ENCODE data around the gene HEXD.
"Not testable (repeated sequence)": the region's sequence is repeated elsewhere in the genome, so short reads cannot be mapped to it uniquely, and the experiment has no call there.

HEXD gene

GRCh38 chr17:82450357-82451106, 32.4 kb downstream of the HEXD start, which contains the start of gene CYBC1:
CYBC1 (minus strand) TSS chr17:82450752; CDS start chr17:82449254, 1,498 bp downstream.
- Histone ChIP-seq H3K4me2 (ENCODE audit: low read length) (peak within 1 kb of the TSS; percentile 99), H3K27me3 (ENCODE audit: control insufficient read depth, low read length) (no peaks in the 10 kb centered on the region), H3K4me1 (ENCODE audit: control insufficient read depth, low read length) (peaks cover 27% of the 10 kb centered on the region), H3K9me3 (ENCODE audit: control insufficient read depth, insufficient read depth, low read length) (no peaks in the 10 kb centered on the region), H3F3A (ENCODE audit: control insufficient read depth, insufficient read depth) (peaks cover 16% of the 10 kb centered on the region), H3K9me2 (replicated peaks; ENCODE audit: control insufficient read depth, low read length) (no peaks in the 10 kb centered on the region), H3K4me3 (ENCODE audit: low read length) (peak within 1 kb of the TSS; percentile 96), H3K79me2 (ENCODE audit: control insufficient read depth, low read length) (peaks cover 40% of the 10 kb centered on the region), H3K36me3 (ENCODE audit: control insufficient read depth, low read length) (peaks cover 37% of the 10 kb centered on the region), H4K20me1 (ENCODE audit: control insufficient read depth, insufficient read depth, low read depth, low read length) (no peaks in the 10 kb centered on the region; the same call in 1 of the 2 replicates), H3K27ac (ENCODE audit: low read depth, low read length) (peak within 1 kb of the TSS; percentile 99)
- TF ChIP-seq CTCF (IDR thresholded peaks at IDR 0.05; ENCODE audit: low read depth, low read length, poor library complexity, severe bottlenecking) (no peak), EZH2phosphoT487 (IDR thresholded peaks at IDR 0.05; ENCODE audit: borderline replicate concordance, low read length) (no peak)

GRCh38 chr17:82452162-82452561, 34.0 kb downstream of the HEXD start:
- no peaks in the 10 kb centered on the region for H3K27me3 ChIP-seq (ENCODE audit: control insufficient read depth, low read length)
- H3K4me3 ChIP-seq (ENCODE audit: low read length) = no peak overlapping the region
- peaks cover 29% of the 10 kb centered on the region for H3K79me2 ChIP-seq (ENCODE audit: control insufficient read depth, low read length)
- H3F3A ChIP-seq (ENCODE audit: control insufficient read depth, insufficient read depth) = peaks cover 18% of the 10 kb centered on the region
- no peaks in the 10 kb centered on the region; the same call in 1 of the 2 replicates for H4K20me1 ChIP-seq (ENCODE audit: control insufficient read depth, insufficient read depth, low read depth, low read length)
- no peak overlapping the region for H3K27ac ChIP-seq (ENCODE audit: low read depth, low read length)
- TF ChIP-seq EZH2phosphoT487 (IDR thresholded peaks at IDR 0.05; ENCODE audit: borderline replicate concordance, low read length) (no peak), CTCF (IDR thresholded peaks at IDR 0.05; ENCODE audit: low read depth, low read length, poor library complexity, severe bottlenecking) (no peak)
- no peaks in the 10 kb centered on the region for H3K9me3 ChIP-seq (ENCODE audit: control insufficient read depth, insufficient read depth, low read length)
- H3K9me2 ChIP-seq (replicated peaks; ENCODE audit: control insufficient read depth, low read length) = no peaks in the 10 kb centered on the region
- H3K36me3 ChIP-seq (ENCODE audit: control insufficient read depth, low read length) = peaks cover 28% of the 10 kb centered on the region
- no peak overlapping the region for H3K4me2 ChIP-seq (ENCODE audit: low read length)
- peaks cover 34% of the 10 kb centered on the region for H3K4me1 ChIP-seq (ENCODE audit: control insufficient read depth, low read length)

- H3F3A ChIP-seq (ENCODE audit: control insufficient read depth, insufficient read depth) = peaks cover 21% of the 10 kb centered on the region
- H3K4me3 ChIP-seq (ENCODE audit: low read length) = not testable (repeated sequence)
Observed at GRCh38 chr17:82453151-82453550, 35.0 kb downstream of the HEXD start.

GRCh38 chr17:82453706-82454105, 35.6 kb downstream of the HEXD start:
- Histone ChIP-seq H3K79me2 (ENCODE audit: control insufficient read depth, low read length) (peaks cover 21% of the 10 kb centered on the region), H3F3A (ENCODE audit: control insufficient read depth, insufficient read depth) (peaks cover 20% of the 10 kb centered on the region), H3K4me1 (ENCODE audit: control insufficient read depth, low read length) (peaks cover 33% of the 10 kb centered on the region), H3K36me3 (ENCODE audit: control insufficient read depth, low read length) (peaks cover 19% of the 10 kb centered on the region)
- not testable (repeated sequence) for H3K4me3 ChIP-seq (ENCODE audit: low read length); H3K9me2 ChIP-seq (replicated peaks; ENCODE audit: control insufficient read depth, low read length); H3K9me3 ChIP-seq (ENCODE audit: control insufficient read depth, insufficient read depth, low read length); H3K4me2 ChIP-seq (ENCODE audit: low read length); H3K27me3 ChIP-seq (ENCODE audit: control insufficient read depth, low read length); H4K20me1 ChIP-seq (ENCODE audit: control insufficient read depth, insufficient read depth, low read depth, low read length); H3K27ac ChIP-seq (ENCODE audit: low read depth, low read length)

More at GRCh38 chr17:82453151-82453550, 35.0 kb downstream of the HEXD start:
- H3K9me2 ChIP-seq (replicated peaks; ENCODE audit: control insufficient read depth, low read length); H3K9me3 ChIP-seq (ENCODE audit: control insufficient read depth, insufficient read depth, low read length); H3K27me3 ChIP-seq (ENCODE audit: control insufficient read depth, low read length); H3K4me2 ChIP-seq (ENCODE audit: low read length); H3K27ac ChIP-seq (ENCODE audit: low read depth, low read length); H4K20me1 ChIP-seq (ENCODE audit: control insufficient read depth, insufficient read depth, low read depth, low read length): not testable (repeated sequence)
- Histone ChIP-seq H3K4me1 (ENCODE audit: control insufficient read depth, low read length) (peaks cover 35% of the 10 kb centered on the region), H3K36me3 (ENCODE audit: control insufficient read depth, low read length) (peaks cover 20% of the 10 kb centered on the region), H3K79me2 (ENCODE audit: control insufficient read depth, low read length) (peaks cover 22% of the 10 kb centered on the region)
